Endodermal cell (in vitro differentiated cells): ENCODE results near the gene MICU2. TPM values are rescaled to one million over a fixed set of nuclear protein-coding genes. Genes with fewer than 3 reads are reported as not detected.
A peak's percentile ranks its signal among the peaks of the same experiment; 100 is the strongest.

Experiments
- DNase-seq: peaks from one replicate; pipeline ENCODE4 v3.0.0-alpha.2; 2017
- H3K27ac ChIP-seq: 2 replicates; pipeline ENCODE4 v1.5.1; 2013; ENCODE audit warnings: mild to moderate bottlenecking, low read depth, low read length, moderate library complexity
- H3K27me3 ChIP-seq: 2 replicates; pipeline ENCODE4 v1.6.1; 2013; ENCODE audit warnings: mild to moderate bottlenecking, low read length, moderate library complexity; ENCODE audit not compliant: insufficient read depth, control insufficient read depth, poor library complexity, severe bottlenecking
- H3K36me3 ChIP-seq: 2 replicates; pipeline ENCODE4 v1.7.0; 2013; ENCODE audit warnings: mild to moderate bottlenecking, low read length, moderate library complexity; ENCODE audit not compliant: control insufficient read depth, insufficient read depth
- H3K4me1 ChIP-seq: one replicate; pipeline ENCODE4 v1.7.0; 2013; ENCODE audit warnings: low read length; ENCODE audit not compliant: control insufficient read depth, insufficient read depth
- H3K4me3 ChIP-seq: 2 replicates; pipeline ENCODE4 v1.5.1; 2013; ENCODE audit warnings: mild to moderate bottlenecking, low read length, moderate library complexity
- H3K9ac ChIP-seq: 2 replicates; pipeline ENCODE4 v1.6.1; 2013; ENCODE audit warnings: mild to moderate bottlenecking, low read length, moderate library complexity; ENCODE audit not compliant: poor library complexity, severe bottlenecking; ENCODE audit errors: extremely low read depth
- H3K9me3 ChIP-seq: 2 replicates; pipeline ENCODE4 v1.6.1; 2013; ENCODE audit warnings: mild to moderate bottlenecking, low read length, moderate library complexity; ENCODE audit not compliant: control insufficient read depth
- H3K27ac Mint-ChIP-seq: 2 replicates; pipeline ENCODE4 v1.8.0; 2020; ENCODE audit warnings: mixed read lengths
- H3K27me3 Mint-ChIP-seq: 2 replicates; pipeline ENCODE4 v1.8.0; 2021; ENCODE audit warnings: mild to moderate bottlenecking, mixed read lengths; ENCODE audit not compliant: insufficient read depth
- H3K36me3 Mint-ChIP-seq: 2 replicates; pipeline ENCODE4 v1.8.0; 2020; ENCODE audit warnings: low read depth, mixed read lengths
- H3K4me1 Mint-ChIP-seq: 2 replicates; pipeline ENCODE4 v1.8.0; 2020; ENCODE audit warnings: mixed read lengths
- H3K4me3 Mint-ChIP-seq: 2 replicates; pipeline ENCODE4 v1.8.0; 2020; ENCODE audit warnings: mild to moderate bottlenecking, moderate library complexity, mixed read lengths
- H3K9me3 Mint-ChIP-seq: 2 replicates; pipeline ENCODE4 v1.8.0; 2020; ENCODE audit warnings: mild to moderate bottlenecking, mixed read lengths
- WGBS, 2 experiments: methylation state at CpG; one replicate each; pipeline versions ENCODE4 v1.1.5 to v1.1.7; 2013; ENCODE audit warnings: missing lambda C conversion rate in 2 of 2, mixed read lengths in 1 of 2; ENCODE audit not compliant: insufficient coverage in 1 of 2, insufficient read length in 1 of 2; 5-methylcytosine and 5-hydroxymethylcytosine counted together
- total RNA-seq, 2 donors: library from RNA; stranded (reverse); fragmentation: NEBNext Ultra II Directional in 1 of 2; extraction: Animal tissue kit (Norgen Biotek cat#: 25700) in 1 of 2; gene quantifications; 2 replicates in 1 of 2; 3 replicates in 1 of 2; pipeline ENCODE4 v1.2.1, GENCODE V29; 2021
- TF ChIP-seq, protein P1 (sequence below): fragments of 200-600 bp; sonication (generic); conservative IDR thresholded peaks from 2 replicates; pipeline ENCODE4 v1.5.0; 2021; ENCODE audit warnings: antibody characterized with exemption, mild to moderate bottlenecking

Gene MICU2
- total RNA-seq, 2 donors from 2014 or later = 39.1 to 45.7 TPM

- TF ChIP-seq, protein P1, sequence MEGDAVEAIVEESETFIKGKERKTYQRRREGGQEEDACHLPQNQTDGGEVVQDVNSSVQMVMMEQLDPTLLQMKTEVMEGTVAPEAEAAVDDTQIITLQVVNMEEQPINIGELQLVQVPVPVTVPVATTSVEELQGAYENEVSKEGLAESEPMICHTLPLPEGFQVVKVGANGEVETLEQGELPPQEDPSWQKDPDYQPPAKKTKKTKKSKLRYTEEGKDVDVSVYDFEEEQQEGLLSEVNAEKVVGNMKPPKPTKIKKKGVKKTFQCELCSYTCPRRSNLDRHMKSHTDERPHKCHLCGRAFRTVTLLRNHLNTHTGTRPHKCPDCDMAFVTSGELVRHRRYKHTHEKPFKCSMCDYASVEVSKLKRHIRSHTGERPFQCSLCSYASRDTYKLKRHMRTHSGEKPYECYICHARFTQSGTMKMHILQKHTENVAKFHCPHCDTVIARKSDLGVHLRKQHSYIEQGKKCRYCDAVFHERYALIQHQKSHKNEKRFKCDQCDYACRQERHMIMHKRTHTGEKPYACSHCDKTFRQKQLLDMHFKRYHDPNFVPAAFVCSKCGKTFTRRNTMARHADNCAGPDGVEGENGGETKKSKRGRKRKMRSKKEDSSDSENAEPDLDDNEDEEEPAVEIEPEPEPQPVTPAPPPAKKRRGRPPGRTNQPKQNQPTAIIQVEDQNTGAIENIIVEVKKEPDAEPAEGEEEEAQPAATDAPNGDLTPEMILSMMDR = no peak
- H3K27ac Mint-ChIP-seq = no peak overlapping the region
- Histone ChIP-seq H3K36me3 (no peaks in the 10 kb centered on the region), H3K9ac (no peak overlapping the region), H3K27me3 (no peaks in the 10 kb centered on the region), H3K4me1 (no peaks in the 10 kb centered on the region), H3K27ac (no peak overlapping the region), H3K4me3 (no peak overlapping the region), H3K9me3 (peaks cover 23% of the 10 kb centered on the region)
- no peak overlapping the region for H3K4me3 Mint-ChIP-seq
- no peaks in the 10 kb centered on the region for H3K4me1 Mint-ChIP-seq
- no peaks in the 10 kb centered on the region for H3K27me3 Mint-ChIP-seq
- no peak for DNase-seq
- H3K36me3 Mint-ChIP-seq = no peaks in the 10 kb centered on the region
- peaks cover 19% of the 10 kb centered on the region for H3K9me3 Mint-ChIP-seq
These were observed 28.2 kb upstream of the MICU2 start for GRCh38 chr13:21632196-21632595.

DNA sequence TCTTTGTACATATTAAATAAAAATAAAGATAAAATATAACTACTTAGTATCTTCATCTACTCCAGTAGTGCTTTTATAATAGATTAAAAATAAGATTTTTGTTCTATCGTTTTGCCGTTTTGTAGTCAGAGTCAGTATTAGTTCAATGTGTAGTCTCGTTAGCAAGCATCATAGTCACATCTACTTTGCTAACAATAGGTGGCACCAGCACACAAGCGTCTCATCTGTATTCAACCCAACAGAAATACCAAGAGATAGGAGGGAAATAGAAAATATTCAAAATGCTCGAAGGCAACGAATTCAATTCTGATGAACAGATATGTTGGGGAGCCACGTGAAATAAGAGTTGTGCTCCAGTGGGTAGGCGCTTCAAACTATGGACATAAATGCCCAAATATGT, 21.4 kb upstream of the MICU2 start:
- 76 to 85% methylated on average over 5 to 8 of the region's 8 CpGs for WGBS, 2 experiments
- peaks cover 6% of the 10 kb centered on the region for H3K27me3 Mint-ChIP-seq
- H3K36me3 ChIP-seq = no peaks in the 10 kb centered on the region
- H3K36me3 Mint-ChIP-seq = no peaks in the 10 kb centered on the region
- no peaks in the 10 kb centered on the region for H3K4me1 Mint-ChIP-seq
- TF ChIP-seq, protein P1 = peak; percentile 63
- no peaks in the 10 kb centered on the region for H3K4me1 ChIP-seq
- H3K27ac Mint-ChIP-seq = no peak overlapping the region
- H3K4me3 ChIP-seq = no peak overlapping the region
- no peak overlapping the region for H3K9ac ChIP-seq
- no peak for DNase-seq
- H3K27me3 ChIP-seq = no peaks in the 10 kb centered on the region
- H3K9me3 ChIP-seq = peaks cover under 1% of the 10 kb centered on the region
- H3K27ac ChIP-seq = no peak overlapping the region
- H3K9me3 Mint-ChIP-seq = peaks cover 2% of the 10 kb centered on the region
- H3K4me3 Mint-ChIP-seq = no peak overlapping the region

GRCh38 chr13:21620861-21621260, 16.9 kb upstream of the MICU2 start:
- 87 to 95% methylated on average over 2 to 3 of the region's 3 CpGs for WGBS, 2 experiments
- H3K9me3 Mint-ChIP-seq = peaks cover 2% of the 10 kb centered on the region
- Histone ChIP-seq H3K4me1 (no peaks in the 10 kb centered on the region), H3K27ac (no peak overlapping the region), H3K27me3 (peaks cover 8% of the 10 kb centered on the region), H3K36me3 (no peaks in the 10 kb centered on the region), H3K4me3 (no peak overlapping the region), H3K9me3 (no peaks in the 10 kb centered on the region), H3K9ac (no peak overlapping the region)
- no peaks in the 10 kb centered on the region for H3K36me3 Mint-ChIP-seq
- peaks cover 11% of the 10 kb centered on the region for H3K27me3 Mint-ChIP-seq
- no peaks in the 10 kb centered on the region for H3K4me1 Mint-ChIP-seq
- no peak for DNase-seq
- TF ChIP-seq, protein P1 = no peak
- H3K27ac Mint-ChIP-seq = no peak overlapping the region
- no peak overlapping the region for H3K4me3 Mint-ChIP-seq
